Cardiac fibroblast (primary cell): ENCODE measurements around the gene PMM1.

ENCODE experiments used
- DNase-seq, 2 donors: peaks; one replicate each; pipeline versions ENCODE4 v3.0.0 to v3.0.0-alpha.2; 2010; ENCODE audit warnings: low read depth in 2 of 2
- H3K4me3 ChIP-seq, 2 donors: replicated peaks in 1 of 2; 1 replicate in 1 of 2; 2 replicates in 1 of 2; pipeline ENCODE4 v1.5.1; 2011; ENCODE audit warnings: low read depth in 2 of 2, low read length in 2 of 2, mild to moderate bottlenecking in 2 of 2, moderate library complexity in 1 of 2
- TF ChIP-seq, protein P1 (sequence below): IDR thresholded peaks from one replicate; pipeline ENCODE4 v1.5.1; 2011; ENCODE audit warnings: low read depth, mild to moderate bottlenecking, low read length, inconsistent platforms

The PMM1 gene

DNA sequence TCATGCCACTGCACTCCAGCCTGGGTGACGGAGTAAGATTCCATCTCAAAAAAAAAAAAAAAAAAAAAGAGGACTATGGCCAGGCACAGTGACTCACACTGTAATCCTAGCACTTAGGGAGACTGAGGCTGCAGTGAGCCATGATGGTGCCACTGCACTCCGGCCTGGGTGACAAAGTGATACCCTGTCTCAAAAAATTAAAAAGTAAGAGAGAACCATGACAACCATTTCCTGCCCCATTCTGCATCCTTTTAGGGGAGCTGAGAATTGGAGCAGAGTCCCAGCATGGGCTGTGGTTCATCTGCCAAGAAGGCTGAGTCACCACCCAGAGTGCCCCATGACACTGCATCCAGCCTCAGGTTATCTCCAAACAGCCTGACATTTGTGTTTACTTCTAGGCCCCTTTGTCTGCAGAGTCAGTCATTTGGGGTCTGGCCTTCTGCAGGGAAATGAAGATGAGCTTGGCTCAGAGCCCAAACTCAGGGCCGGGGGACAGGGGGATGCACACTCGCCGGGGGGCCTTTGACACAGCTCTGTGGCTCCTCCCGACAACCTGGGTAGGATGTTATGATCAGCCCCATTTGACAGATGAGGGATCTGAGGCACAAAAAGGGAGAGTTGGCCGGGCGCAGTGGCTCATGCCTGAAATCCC is 24.1 kb downstream of the PMM1 start:
- no peak overlapping the region for H3K4me3 ChIP-seq
- DNase-seq = peak; percentile 83 to 85
- TF ChIP-seq, protein P1, sequence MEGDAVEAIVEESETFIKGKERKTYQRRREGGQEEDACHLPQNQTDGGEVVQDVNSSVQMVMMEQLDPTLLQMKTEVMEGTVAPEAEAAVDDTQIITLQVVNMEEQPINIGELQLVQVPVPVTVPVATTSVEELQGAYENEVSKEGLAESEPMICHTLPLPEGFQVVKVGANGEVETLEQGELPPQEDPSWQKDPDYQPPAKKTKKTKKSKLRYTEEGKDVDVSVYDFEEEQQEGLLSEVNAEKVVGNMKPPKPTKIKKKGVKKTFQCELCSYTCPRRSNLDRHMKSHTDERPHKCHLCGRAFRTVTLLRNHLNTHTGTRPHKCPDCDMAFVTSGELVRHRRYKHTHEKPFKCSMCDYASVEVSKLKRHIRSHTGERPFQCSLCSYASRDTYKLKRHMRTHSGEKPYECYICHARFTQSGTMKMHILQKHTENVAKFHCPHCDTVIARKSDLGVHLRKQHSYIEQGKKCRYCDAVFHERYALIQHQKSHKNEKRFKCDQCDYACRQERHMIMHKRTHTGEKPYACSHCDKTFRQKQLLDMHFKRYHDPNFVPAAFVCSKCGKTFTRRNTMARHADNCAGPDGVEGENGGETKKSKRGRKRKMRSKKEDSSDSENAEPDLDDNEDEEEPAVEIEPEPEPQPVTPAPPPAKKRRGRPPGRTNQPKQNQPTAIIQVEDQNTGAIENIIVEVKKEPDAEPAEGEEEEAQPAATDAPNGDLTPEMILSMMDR = no peak

DNA sequence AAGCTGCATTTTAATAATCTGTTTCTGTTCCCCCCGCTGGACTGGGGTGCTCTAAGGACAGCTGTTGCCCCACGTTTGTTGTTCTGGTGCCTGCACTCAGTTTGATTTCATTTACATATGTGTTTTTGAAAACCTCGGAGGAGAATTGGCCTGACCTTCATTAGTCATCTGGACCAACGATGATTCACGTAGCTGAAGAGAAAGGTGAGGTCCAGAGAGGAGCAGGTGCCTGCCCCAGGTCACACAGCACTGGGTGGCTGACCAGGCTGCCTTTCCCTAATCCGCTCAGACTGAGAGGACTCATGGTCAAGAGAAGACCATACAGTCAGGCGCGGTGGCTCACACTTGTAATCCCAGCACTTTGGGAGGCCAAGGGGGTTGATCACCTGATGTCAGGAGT is 25.1 kb downstream of the PMM1 start:
- no peak overlapping the region for H3K4me3 ChIP-seq
- DNase-seq = peak in 1 of 2 donors; percentile 48
- TF ChIP-seq, protein P1 = no peak

DNA sequence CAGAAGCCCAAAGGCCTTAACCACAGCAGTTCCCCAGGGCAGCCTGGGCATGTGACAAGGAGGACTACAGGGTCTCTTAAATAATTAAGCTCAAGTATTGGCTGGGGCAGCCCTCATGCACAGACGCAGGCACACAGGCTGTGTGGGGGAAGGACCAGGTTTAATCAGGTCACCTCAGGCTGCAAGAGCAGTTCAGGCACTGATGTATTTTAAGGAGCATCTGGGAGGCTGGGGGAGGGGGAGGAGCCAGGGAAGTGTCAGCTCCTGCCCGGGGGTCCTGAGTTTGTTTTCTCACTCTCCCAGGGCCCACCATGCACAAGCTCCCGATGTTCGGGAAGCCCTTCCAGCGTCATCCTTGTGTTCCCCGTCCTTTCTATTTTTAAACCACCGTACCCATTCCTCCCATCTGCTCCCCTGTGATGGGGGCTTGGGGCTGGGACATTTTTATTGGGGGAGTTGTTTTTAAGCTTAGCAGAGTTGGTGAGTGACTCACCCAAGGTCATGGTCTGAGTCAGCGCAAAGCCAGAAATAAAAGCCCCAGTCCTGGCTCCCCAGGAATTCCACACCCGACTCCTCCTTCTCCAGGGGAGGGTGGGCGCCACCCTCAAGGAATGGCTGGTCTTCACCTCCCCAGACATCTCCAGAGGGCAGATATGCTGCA is 26.5 kb downstream of the PMM1 start:
- H3K4me3 ChIP-seq = no peak overlapping the region
- peak; percentile 72 to 74 for DNase-seq
- TF ChIP-seq, protein P1 = no peak

DNA sequence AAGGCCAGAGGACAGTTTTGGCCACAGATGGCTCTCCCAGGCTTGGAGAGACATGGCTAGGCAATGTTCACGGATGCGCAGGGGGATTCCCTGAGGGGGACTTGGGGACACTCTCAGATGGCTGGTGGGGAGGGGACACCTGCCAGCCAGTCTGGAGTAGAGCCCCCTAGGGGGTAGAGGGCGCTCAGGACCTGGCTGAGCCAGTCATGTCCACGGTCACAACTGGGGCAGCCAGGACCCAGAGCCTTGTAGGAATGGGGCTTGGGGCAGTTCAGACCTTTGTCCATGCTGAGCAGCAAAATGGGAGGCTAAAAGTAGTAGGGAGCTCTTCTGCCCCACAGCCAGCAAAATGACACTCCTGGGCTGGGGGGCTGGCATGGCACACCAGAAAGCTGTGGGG is 27.2 kb downstream of the PMM1 start:
- no peak for DNase-seq
- H3K4me3 ChIP-seq = no peak overlapping the region

DNA sequence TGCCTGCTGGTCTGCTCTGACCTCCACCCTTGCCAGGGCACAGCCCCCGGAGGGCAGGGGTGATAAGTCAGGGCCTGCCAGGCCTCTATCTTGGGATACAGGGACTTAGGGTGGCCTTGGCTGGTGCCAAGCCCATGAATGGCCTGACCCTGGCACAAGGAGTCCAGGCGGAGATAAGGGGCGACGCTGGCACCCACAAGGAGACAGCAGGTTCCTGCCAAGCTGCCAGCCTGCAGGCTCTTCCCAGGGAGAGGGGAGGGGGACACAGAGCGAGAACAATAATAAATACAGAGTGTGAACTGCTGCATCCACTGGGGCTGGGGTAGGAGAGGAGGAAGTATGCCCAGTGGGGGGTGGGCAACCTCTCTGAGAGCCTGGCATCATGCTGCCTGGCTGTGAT is 27.9 kb downstream of the PMM1 start:
- TF ChIP-seq, protein P1 = no peak
- peak overlapping the region in 1 of 2 donors; percentile 41 for H3K4me3 ChIP-seq
- DNase-seq = no peak

More for the DNA sequence above, 27.2 kb downstream of the PMM1 start:
- TF ChIP-seq, protein P1 = no peak

DNA sequence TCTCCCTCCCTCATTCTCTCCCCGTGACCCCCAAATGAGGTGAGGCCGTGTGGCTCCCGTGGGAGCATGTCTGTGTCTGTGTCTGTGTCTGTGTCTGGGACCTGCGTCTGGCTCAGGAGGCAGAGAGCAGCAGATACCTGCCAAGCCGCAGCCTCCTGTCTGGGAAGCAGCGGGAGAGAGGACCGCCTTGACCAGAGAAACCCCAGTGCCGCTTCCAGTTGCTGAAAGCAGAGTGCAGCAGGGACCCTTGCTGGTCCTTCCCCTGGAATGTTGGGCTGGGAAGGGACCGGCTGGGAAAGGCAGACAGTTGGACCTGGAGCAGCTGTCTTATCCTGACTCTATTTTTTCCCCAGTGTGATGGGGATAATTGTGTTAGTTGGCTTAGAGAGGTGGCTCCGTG is 28.3 kb downstream of the PMM1 start:
- TF ChIP-seq, protein P1 = no peak
- DNase-seq = no peak
- H3K4me3 ChIP-seq = peak overlapping the region in 1 of 2 donors; percentile 41
